Astrocyte (in vitro differentiated cells and primary cell): ENCODE measurements around the gene GMCL2. TPM values are rescaled to one million over a fixed set of nuclear protein-coding genes. Genes with fewer than 3 reads are reported as not detected.

Source experiments
- DNase-seq: peaks from one replicate; pipeline ENCODE4 v3.0.0-alpha.2; 2010; ENCODE audit warnings: low read depth
- FAIRE-seq: peaks from 2 replicates; lab custom pipeline; 2011; peaks lifted over from hg19 to GRCh38; lab: Jason Lieb, UNC
- H2AFZ ChIP-seq: 2 replicates; pipeline ENCODE4 v1.6.0; 2012; ENCODE audit warnings: low read depth, low read length, inconsistent platforms
- H3K27ac ChIP-seq: 2 replicates; pipeline ENCODE4 v1.5.1; 2011; ENCODE audit warnings: low read depth, low read length, inconsistent platforms
- H3K27me3 ChIP-seq: 2 replicates; pipeline ENCODE4 v1.6.0; 2011; ENCODE audit warnings: low read length, inconsistent platforms; ENCODE audit not compliant: insufficient read depth
- H3K36me3 ChIP-seq: 2 replicates; pipeline ENCODE4 v1.5.1; 2011; ENCODE audit warnings: low read length, inconsistent platforms; ENCODE audit not compliant: insufficient read depth
- H3K4me1 ChIP-seq: 2 replicates; pipeline ENCODE4 v1.5.1; 2011; ENCODE audit warnings: low read length, inconsistent platforms; ENCODE audit not compliant: insufficient read depth
- H3K4me2 ChIP-seq: 2 replicates; pipeline ENCODE4 v1.6.0; 2012; ENCODE audit warnings: low read length, inconsistent platforms
- H3K4me3 ChIP-seq: 2 replicates; pipeline ENCODE4 v1.5.1; 2011; ENCODE audit warnings: low read depth, mild to moderate bottlenecking, low read length, inconsistent platforms; ENCODE audit not compliant: insufficient read depth
- H3K79me2 ChIP-seq: 2 replicates; pipeline ENCODE4 v1.6.0; 2012; ENCODE audit warnings: mild to moderate bottlenecking, low read length, inconsistent platforms; ENCODE audit not compliant: insufficient read depth
- H3K9ac ChIP-seq: 2 replicates; pipeline ENCODE4 v1.6.0; 2012; ENCODE audit warnings: mild to moderate bottlenecking, low read length, inconsistent platforms
- H3K9me3 ChIP-seq: 2 replicates; pipeline ENCODE4 v1.5.1; 2012; ENCODE audit warnings: low read depth, mild to moderate bottlenecking, low read length, inconsistent platforms; ENCODE audit not compliant: insufficient read depth
- H4K20me1 ChIP-seq: 2 replicates; pipeline ENCODE4 v1.6.0; 2012; ENCODE audit warnings: low read length, inconsistent platforms; ENCODE audit not compliant: insufficient read depth
- H3K27ac Mint-ChIP-seq: one replicate; pipeline ENCODE4 v1.8.0; 2021; ENCODE audit warnings: mild to moderate bottlenecking, mixed read lengths; ENCODE audit not compliant: unreplicated experiment
- H3K27me3 Mint-ChIP-seq: one replicate; pipeline ENCODE4 v1.8.0; 2021; ENCODE audit warnings: low read depth, mixed read lengths; ENCODE audit not compliant: unreplicated experiment
- H3K36me3 Mint-ChIP-seq: one replicate; pipeline ENCODE4 v1.8.0; 2021; ENCODE audit warnings: low read depth, mixed read lengths; ENCODE audit not compliant: unreplicated experiment
- H3K4me1 Mint-ChIP-seq: one replicate; pipeline ENCODE4 v1.8.0; 2021; ENCODE audit warnings: low read depth, mixed read lengths; ENCODE audit not compliant: unreplicated experiment
- H3K4me3 Mint-ChIP-seq: one replicate; pipeline ENCODE4 v1.8.0; 2021; ENCODE audit warnings: mild to moderate bottlenecking, moderate library complexity, mixed read lengths; ENCODE audit not compliant: unreplicated experiment
- H3K9me3 Mint-ChIP-seq: one replicate; pipeline ENCODE4 v1.8.0; 2021; ENCODE audit warnings: mild to moderate bottlenecking, mixed read lengths; ENCODE audit not compliant: unreplicated experiment
- EZH2 ChIP-seq: IDR thresholded peaks from 2 replicates; pipeline ENCODE4 v1.6.1; 2012; ENCODE audit warnings: mild to moderate bottlenecking, low read length, inconsistent platforms; ENCODE audit not compliant: insufficient read depth
- total RNA-seq: library from RNA; stranded (reverse); gene quantifications from 2 replicates; pipeline ENCODE4 v1.2.1, GENCODE V29; 2021
- TF ChIP-seq, protein P1 (sequence below): IDR thresholded peaks from 2 replicates; pipeline ENCODE4 v1.5.1; 2011; ENCODE audit warnings: low read depth, mild to moderate bottlenecking, inconsistent platforms, low read length, moderate library complexity; ENCODE audit not compliant: insufficient read depth

The GMCL2 gene
- total RNA-seq, 1 donor from 2014 or later = not detected

DNA sequence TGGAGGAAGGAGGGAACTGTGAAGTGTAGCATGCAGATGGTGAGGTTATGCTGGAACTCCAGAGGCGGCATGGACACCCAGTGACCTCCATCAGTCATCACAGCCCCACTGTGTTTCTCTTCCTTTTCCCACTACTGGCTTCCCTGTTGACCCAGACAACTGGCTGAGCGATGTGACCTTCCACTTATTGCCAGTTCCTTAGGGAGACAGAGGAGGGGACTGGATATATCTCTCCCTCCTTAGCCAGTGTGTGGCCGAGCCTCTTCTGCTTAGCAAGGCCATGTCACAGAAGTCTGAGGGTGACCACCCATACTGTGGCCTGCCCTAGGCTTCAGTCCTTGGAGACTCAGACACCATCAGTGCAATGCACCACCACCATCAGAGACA, 48.4 kb upstream of the GMCL2 start:
- H3K79me2 ChIP-seq = peaks cover 15% of the 10 kb centered on the region
- no peak overlapping the region for H3K9ac ChIP-seq
- H3K4me2 ChIP-seq = no peak overlapping the region
- no peak overlapping the region for H3K27ac ChIP-seq
- H4K20me1 ChIP-seq = peaks cover 7% of the 10 kb centered on the region
- no peak overlapping the region for H3K4me3 ChIP-seq
- Mint-ChIP-seq H3K27ac (no peak overlapping the region), H3K4me3 (no peak overlapping the region), H3K27me3 (peaks cover 2% of the 10 kb centered on the region), H3K4me1 (peaks cover 10% of the 10 kb centered on the region), H3K36me3 (peaks cover 2% of the 10 kb centered on the region), H3K9me3 (no peaks in the 10 kb centered on the region)
- no peak overlapping the region for H2AFZ ChIP-seq
- H3K36me3 ChIP-seq = no peaks in the 10 kb centered on the region
- no peaks in the 10 kb centered on the region for H3K9me3 ChIP-seq
- TF ChIP-seq, protein P1, sequence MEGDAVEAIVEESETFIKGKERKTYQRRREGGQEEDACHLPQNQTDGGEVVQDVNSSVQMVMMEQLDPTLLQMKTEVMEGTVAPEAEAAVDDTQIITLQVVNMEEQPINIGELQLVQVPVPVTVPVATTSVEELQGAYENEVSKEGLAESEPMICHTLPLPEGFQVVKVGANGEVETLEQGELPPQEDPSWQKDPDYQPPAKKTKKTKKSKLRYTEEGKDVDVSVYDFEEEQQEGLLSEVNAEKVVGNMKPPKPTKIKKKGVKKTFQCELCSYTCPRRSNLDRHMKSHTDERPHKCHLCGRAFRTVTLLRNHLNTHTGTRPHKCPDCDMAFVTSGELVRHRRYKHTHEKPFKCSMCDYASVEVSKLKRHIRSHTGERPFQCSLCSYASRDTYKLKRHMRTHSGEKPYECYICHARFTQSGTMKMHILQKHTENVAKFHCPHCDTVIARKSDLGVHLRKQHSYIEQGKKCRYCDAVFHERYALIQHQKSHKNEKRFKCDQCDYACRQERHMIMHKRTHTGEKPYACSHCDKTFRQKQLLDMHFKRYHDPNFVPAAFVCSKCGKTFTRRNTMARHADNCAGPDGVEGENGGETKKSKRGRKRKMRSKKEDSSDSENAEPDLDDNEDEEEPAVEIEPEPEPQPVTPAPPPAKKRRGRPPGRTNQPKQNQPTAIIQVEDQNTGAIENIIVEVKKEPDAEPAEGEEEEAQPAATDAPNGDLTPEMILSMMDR = no peak
- no peak for TF ChIP-seq EZH2
- H3K27me3 ChIP-seq = no peaks in the 10 kb centered on the region
- DNase-seq (no peak), FAIRE-seq (no peak)
- peaks cover 20% of the 10 kb centered on the region for H3K4me1 ChIP-seq

DNA sequence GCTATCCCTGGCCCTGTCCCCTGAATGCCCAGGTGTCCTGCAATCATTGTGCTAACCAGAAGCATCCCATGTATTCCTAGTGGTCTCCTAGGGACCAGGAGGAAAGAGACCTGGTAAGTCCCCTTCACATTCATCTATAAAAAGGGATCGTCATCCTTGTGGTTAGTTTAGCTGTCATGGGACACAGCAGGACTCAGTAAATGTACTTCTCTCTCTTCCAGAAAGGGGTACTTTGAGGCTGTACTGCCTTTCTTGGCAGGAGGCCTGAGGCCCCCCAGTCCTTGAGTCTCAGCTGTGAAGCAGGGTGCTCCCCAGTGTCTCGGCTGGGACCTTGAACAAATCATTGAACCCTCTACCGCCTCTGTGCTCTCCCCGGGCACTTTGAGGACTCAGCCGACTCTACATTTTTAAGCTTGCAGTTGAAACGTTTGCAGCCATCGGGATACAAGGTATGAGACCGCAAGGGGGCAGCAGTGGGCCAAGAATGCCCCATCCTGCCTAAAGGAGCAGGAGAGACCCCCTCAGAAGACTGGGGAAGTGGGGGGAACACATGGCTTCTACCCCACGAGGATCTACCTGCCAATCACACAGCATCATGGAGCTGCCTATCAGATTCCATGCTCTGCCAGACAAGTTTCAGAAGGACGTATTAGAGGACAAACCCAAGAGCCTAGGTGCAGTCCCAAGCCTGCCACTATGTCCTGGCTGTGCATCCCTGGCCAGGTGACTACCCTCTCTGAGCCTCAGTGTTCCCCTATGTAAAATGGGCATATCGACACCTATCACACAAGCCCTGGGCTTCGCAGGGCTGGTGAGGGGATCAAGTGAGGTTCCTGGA, 47.8 kb upstream of the GMCL2 start:
- Histone ChIP-seq H3K4me1 (peaks cover 22% of the 10 kb centered on the region), H3K36me3 (no peaks in the 10 kb centered on the region), H3K79me2 (peaks cover 22% of the 10 kb centered on the region), H4K20me1 (peaks cover 13% of the 10 kb centered on the region), H3K4me2 (no peak overlapping the region), H3K9ac (no peak overlapping the region), H2AFZ (no peak overlapping the region), H3K27me3 (no peaks in the 10 kb centered on the region), H3K27ac (no peak overlapping the region), H3K4me3 (no peak overlapping the region), H3K9me3 (no peaks in the 10 kb centered on the region)
- DNase-seq = peak; percentile 20
- Mint-ChIP-seq H3K36me3 (peaks cover 6% of the 10 kb centered on the region), H3K27me3 (peaks cover 2% of the 10 kb centered on the region), H3K9me3 (no peaks in the 10 kb centered on the region), H3K4me3 (no peak overlapping the region), H3K4me1 (peaks cover 10% of the 10 kb centered on the region), H3K27ac (no peak overlapping the region)
- FAIRE-seq = no peak
- TF ChIP-seq, protein P1 = peak; percentile 66
- no peak for TF ChIP-seq EZH2
